Ovary (tissue), 3 donors: ENCODE results near the gene DAB2.

Experiments
- CTCF ChIP-seq, 3 donors: fragments of 450-650 bp in 2 of 3; fragments of 200-600 bp in 1 of 3; IDR thresholded peaks; one replicate each; pipeline versions ENCODE4 v1.5.1 to v1.8.0; 2016 to 2022; ENCODE audit warnings: antibody characterized with exemption in 3 of 3, mild to moderate bottlenecking in 1 of 3
- POLR2A ChIP-seq: fragments of 450-650 bp; IDR thresholded peaks from one replicate; pipeline ENCODE4 v1.6.1; 2017; ENCODE audit warnings: antibody characterized with exemption, mild to moderate bottlenecking, moderate library complexity
- donor health status: DM: no; HTN: no; CAD: no.

- no peak for TF ChIP-seq CTCF (IDR thresholded peaks at IDR 0.05)
- no peak for TF ChIP-seq POLR2A
Observed at GRCh38 chr5:39409033-39409432, 15.7 kb downstream of the DAB2 start.
